IMR-90 (cell line): Measurements from ENCODE around the gene CMIP. TPM values are rescaled to one million over a fixed set of nuclear protein-coding genes. Genes with fewer than 3 reads are reported as not detected.

Experiments
- ATAC-seq: fragments of 200-7000 bp; cut with Tn5 transposase; 2 replicates; pipeline ENCODE4 v1.9.1; 2020; ENCODE audit warnings: low read depth, mild to moderate bottlenecking, moderate library complexity
- BruUV-seq: library from RNA; stranded (reverse); fragments of 400-500 nt; replicated peaks from 2 replicates; lab custom pipeline; 2021; lab: Mats Ljungman, UMichigan
- CTCF ChIA-PET: fragments of 300-600 bp; formaldehyde crosslinking; extraction: SDS; loops from one replicate; lab custom pipeline; 2021; ENCODE audit warnings: antibody characterized with exemption; lab: Yijun Ruan, JAX
- POLR2A ChIA-PET: fragments of 300-600 bp; sonication (Branson Sonifier 250); formaldehyde crosslinking; loops from one replicate; lab custom pipeline; 2022; ENCODE audit warnings: antibody characterized with exemption; ENCODE audit not compliant: unreplicated experiment; lab: Charles Lee
- DNase-seq: peaks from one replicate; pipeline ENCODE4 v3.0.0; 2013
- H2AFZ ChIP-seq: replicated peaks from 2 replicates; pipeline ENCODE3; 2013; ENCODE audit warnings: low read length, mild to moderate bottlenecking; ENCODE audit not compliant: poor library complexity
- H2AK5ac ChIP-seq: 2 replicates; pipeline ENCODE4 v1.6.1; 2013; ENCODE audit warnings: low read depth, low read length, inconsistent platforms
- H2AK9ac ChIP-seq: replicated peaks from 2 replicates; pipeline ENCODE3; 2013; ENCODE audit warnings: mild to moderate bottlenecking, low read depth, low read length, moderate library complexity; ENCODE audit not compliant: poor library complexity
- H2BK120ac ChIP-seq: 2 replicates; pipeline ENCODE4 v1.6.1; 2013; ENCODE audit warnings: low read depth, low read length, inconsistent platforms
- H2BK15ac ChIP-seq: 3 replicates; pipeline ENCODE4 v1.6.1; 2013; ENCODE audit warnings: low read depth, low read length, inconsistent platforms
- H2BK20ac ChIP-seq: 2 replicates; pipeline ENCODE4 v1.6.1; 2013; ENCODE audit warnings: low read depth, mild to moderate bottlenecking, inconsistent platforms, low read length, moderate library complexity
- H2BK5ac ChIP-seq: 2 replicates; pipeline ENCODE4 v1.6.1; 2013; ENCODE audit warnings: mild to moderate bottlenecking, low read depth, low read length, inconsistent platforms; ENCODE audit not compliant: poor library complexity, severe bottlenecking
- H3K14ac ChIP-seq: replicated peaks from 2 replicates; pipeline ENCODE4 v1.6.1; 2013; ENCODE audit warnings: low read depth, low read length, inconsistent platforms
- H3K18ac ChIP-seq: 2 replicates; pipeline ENCODE4 v1.6.1; 2013; ENCODE audit warnings: low read depth, low read length, control low read depth
- H3K23ac ChIP-seq: 2 replicates; pipeline ENCODE4 v1.6.1; 2013; ENCODE audit warnings: low read depth, low read length, inconsistent platforms
- H3K27ac ChIP-seq: 2 replicates; pipeline ENCODE4 v1.5.1; 2013; ENCODE audit warnings: mild to moderate bottlenecking, control low read depth, low read length; ENCODE audit not compliant: insufficient read depth
- H3K27me3 ChIP-seq: 2 replicates; pipeline ENCODE4 v1.6.1; 2013; ENCODE audit warnings: low read length; ENCODE audit not compliant: control insufficient read depth, insufficient read depth
- H3K36me3 ChIP-seq: 2 replicates; pipeline ENCODE4 v1.6.1; 2013; ENCODE audit warnings: low read length, mixed read lengths; ENCODE audit not compliant: control insufficient read depth, insufficient read depth
- H3K4ac ChIP-seq: 2 replicates; pipeline ENCODE4 v1.6.1; 2013; ENCODE audit warnings: low read depth, low read length, inconsistent platforms
- H3K4me1 ChIP-seq: 2 replicates; pipeline ENCODE4 v1.6.1; 2013; ENCODE audit warnings: low read length, mixed read lengths; ENCODE audit not compliant: control insufficient read depth, insufficient read depth
- H3K4me2 ChIP-seq: 2 replicates; pipeline ENCODE4 v1.6.1; 2013; ENCODE audit warnings: low read depth, mild to moderate bottlenecking, control low read depth, low read length, moderate library complexity
- H3K4me3 ChIP-seq: 2 replicates; pipeline ENCODE4 v1.5.1; 2013; ENCODE audit warnings: low read depth, mild to moderate bottlenecking, control low read depth, low read length, moderate library complexity; ENCODE audit not compliant: insufficient read depth
- H3K56ac ChIP-seq: 2 replicates; pipeline ENCODE4 v1.6.1; 2013; ENCODE audit warnings: low read length, inconsistent platforms; ENCODE audit not compliant: insufficient read depth; ENCODE audit errors: extremely low read depth
- H3K79me1 ChIP-seq, 2 experiments: 2 replicates each; pipeline ENCODE4 v1.6.1; 2013; ENCODE audit warnings: low read length in 2 of 2, inconsistent platforms in 1 of 2, low read depth in 1 of 2
- H3K9ac ChIP-seq: 2 replicates; pipeline ENCODE4 v1.6.1; 2013; ENCODE audit warnings: low read depth, low read length, control low read depth
- H3K9me1 ChIP-seq: 2 replicates; pipeline ENCODE4 v1.6.1; 2013; ENCODE audit warnings: low read length, inconsistent platforms; ENCODE audit not compliant: insufficient read depth
- H3K9me3 ChIP-seq: 2 replicates; pipeline ENCODE4 v1.6.1; 2013; ENCODE audit warnings: low read length; ENCODE audit not compliant: control insufficient read depth, insufficient read depth
- H4K20me1 ChIP-seq: 2 replicates; pipeline ENCODE4 v1.6.1; 2013; ENCODE audit warnings: low read length, inconsistent platforms; ENCODE audit not compliant: insufficient read depth
- H4K5ac ChIP-seq: 2 replicates; pipeline ENCODE4 v1.6.1; 2013; ENCODE audit warnings: mild to moderate bottlenecking, low read depth, low read length, control low read depth
- H4K8ac ChIP-seq, 2 experiments: 2 replicates each; pipeline ENCODE4 v1.6.1; 2013; ENCODE audit warnings: low read depth in 2 of 2, low read length in 2 of 2, control low read depth in 1 of 2, inconsistent platforms in 1 of 2
- H4K91ac ChIP-seq: 2 replicates; pipeline ENCODE4 v1.6.1; 2013; ENCODE audit warnings: low read depth, low read length, inconsistent platforms; ENCODE audit not compliant: insufficient read depth
- BHLHE40 ChIP-seq: fragments of 150-350 bp; IDR thresholded peaks from 2 replicates; pipeline ENCODE4 v1.6.1; 2016; ENCODE audit warnings: mild to moderate bottlenecking, low read depth, low read length
- CHD1 ChIP-seq: IDR thresholded peaks from 2 replicates; pipeline ENCODE4 v1.6.1; 2012; ENCODE audit warnings: low read depth, low read length, improper control_type of control experiment
- CTCF ChIP-seq: conservative IDR thresholded peaks from 2 replicates; pipeline ENCODE4 v1.5.1; 2012; ENCODE audit warnings: mild to moderate bottlenecking, low read depth, low read length, improper control_type of control experiment
- ELK1 ChIP-seq: fragments of 150-350 bp; IDR thresholded peaks from 2 replicates; pipeline ENCODE4 v1.6.1; 2016; ENCODE audit warnings: low read depth, mild to moderate bottlenecking, low read length, moderate library complexity, borderline replicate concordance
- FOS ChIP-seq: fragments of 150-350 bp; IDR thresholded peaks from 2 replicates; pipeline ENCODE4 v1.6.1; 2016; ENCODE audit warnings: low read depth, low read length
- MAFK ChIP-seq: IDR thresholded peaks from 2 replicates; pipeline ENCODE4 v1.6.1; 2012; ENCODE audit warnings: low read depth, low read length, improper control_type of control experiment
- MAZ ChIP-seq: IDR thresholded peaks from 2 replicates; pipeline ENCODE4 v1.6.1; 2012; ENCODE audit warnings: low read depth, mild to moderate bottlenecking, low read length, improper control_type of control experiment, moderate library complexity, borderline replicate concordance
- MXI1 ChIP-seq: IDR thresholded peaks from 2 replicates; pipeline ENCODE4 v1.6.1; 2012; ENCODE audit warnings: low read depth, mild to moderate bottlenecking, low read length, moderate library complexity, borderline replicate concordance
- NFE2L2 ChIP-seq: fragments of 150-350 bp; IDR thresholded peaks from 2 replicates; pipeline ENCODE4 v1.6.1; 2016; ENCODE audit warnings: low read depth, mild to moderate bottlenecking, low read length
- RAD21 ChIP-seq: IDR thresholded peaks from 2 replicates; pipeline ENCODE4 v1.6.1; 2012; ENCODE audit warnings: low read length, improper control_type of control experiment
- RCOR1 ChIP-seq: IDR thresholded peaks from 2 replicates; pipeline ENCODE4 v1.6.1; 2012; ENCODE audit warnings: mild to moderate bottlenecking, low read length, improper control_type of control experiment; ENCODE audit not compliant: insufficient replicate concordance
- SMC3 ChIP-seq: fragments of 150-350 bp; IDR thresholded peaks from 2 replicates; pipeline ENCODE4 v1.6.1; 2016; ENCODE audit warnings: low read depth, mild to moderate bottlenecking, antibody characterized with exemption, low read length, moderate library complexity
- USF2 ChIP-seq: fragments of 150-350 bp; IDR thresholded peaks from 2 replicates; pipeline ENCODE4 v1.6.1; 2017; ENCODE audit warnings: mild to moderate bottlenecking, antibody characterized with exemption, low read length, low read depth
- WGBS, 2 experiments: methylation state at CpG; one replicate each; pipeline versions ENCODE4 v1.1.5 to v1.1.7; 2013; ENCODE audit warnings: missing lambda C conversion rate in 2 of 2; ENCODE audit not compliant: insufficient read length in 1 of 2; ENCODE audit errors: extremely low coverage in 2 of 2; 5-methylcytosine and 5-hydroxymethylcytosine counted together
- dilution Hi-C: fragments of 300-500 bp; cut with HindIII; formaldehyde crosslinking; loops from one replicate; pipeline ENCODE4 v1.14.3; 2018; ENCODE audit warnings: low sequenced_read_pairs; ENCODE audit not compliant: unreplicated experiment
- in situ Hi-C: fragments of 300-500 bp; cut with MboI; formaldehyde crosslinking; loops from 3 replicates; pipeline ENCODE4 v1.14.3; 2019; ENCODE audit warnings: low sequenced_read_pairs, inconsistent platforms, mixed read lengths
- intact Hi-C: fragments of 100-400 bp; cut with micrococcal nuclease; formaldehyde crosslinking; loops from 2 replicates; pipeline ENCODE4 v1.10.0; 2022
- polyA plus RNA-seq, 3 experiments: library from polyadenylated mRNA; depleted of rRNA; stranded (reverse); fragments of >200 nt; gene quantifications; 2 replicates each; pipeline ENCODE4 v1.2.3, GENCODE V29; 2012; ENCODE audit warnings: low replicate concordance in 1 of 3
- total RNA-seq: library from RNA; depleted of rRNA; stranded (reverse); fragments of >200 nt; gene quantifications from 2 replicates; pipeline ENCODE4 v1.2.3, GENCODE V29; 2012

The CMIP gene
- total and polyA plus RNA-seq, 2 of the 4 experiments (the other 2 are of a cell fraction), result 3.2 to 11.6 TPM

GRCh38 chr16:81744911-81745310 lies 300.3 kb downstream of the CMIP start:
- Histone ChIP-seq H3K4me3 (no peak overlapping the region), H3K18ac (no peak overlapping the region), H3K27ac (no peak overlapping the region), H3K9me3 (no peaks in the 10 kb centered on the region), H2BK120ac (no peak overlapping the region), H3K23ac (no peak overlapping the region), H2AK5ac (no peak overlapping the region), H3K14ac (no peak overlapping the region), H2BK20ac (no peak overlapping the region), H3K9me1 (no peaks in the 10 kb centered on the region), H3K27me3 (peaks cover 11% of the 10 kb centered on the region), H2AFZ (peak overlapping the region; percentile 63), H3K4me1 (peaks cover 2% of the 10 kb centered on the region; the same call in 1 of the 2 replicates), H3K4ac (no peak overlapping the region), H2BK5ac (no peak overlapping the region), H3K36me3 (no peaks in the 10 kb centered on the region), H4K8ac (peak overlapping the region; percentile 98 to 100; a peak in 1 of 4 replicates), H4K5ac (peak overlapping the region; percentile 99; the same call in 1 of the 2 replicates), H2AK9ac (no peak overlapping the region), H2BK15ac (no peak overlapping the region), H4K91ac (no peak overlapping the region), H3K4me2 (no peak overlapping the region), H3K56ac (no peak overlapping the region), H3K79me1 (no peaks in the 10 kb centered on the region), H3K9ac (no peak overlapping the region), H4K20me1 (no peaks in the 10 kb centered on the region)
- no CpG with 5 or more reads among the region's 4 CpGs for WGBS, 2 experiments
- no peak for DNase-seq
- in situ Hi-C loops, result loop anchor here (25.0 kb wide), 2 partner anchors 708 to 1558 kb away; partner anchors contain the start of gene ATMIN
- ChIA-PET POLR2A (no interaction called here), CTCF (no interaction called here)
- no peak for ATAC-seq
- no TSS peak for BruUV-seq
- dilution Hi-C loops, result no loop called here
- intact Hi-C loops, result no loop called here
- TF ChIP-seq FOS, result no peak
- TF ChIP-seq SMC3, result no peak
- TF ChIP-seq CTCF, result no peak
- no peak for TF ChIP-seq MAFK
- TF ChIP-seq RAD21, result no peak
- no peak for TF ChIP-seq ELK1
- no peak for TF ChIP-seq RCOR1
- TF ChIP-seq CHD1, result no peak
- TF ChIP-seq BHLHE40, result no peak
- TF ChIP-seq MXI1, result no peak
- TF ChIP-seq NFE2L2, result no peak
- TF ChIP-seq MAZ, result no peak
- TF ChIP-seq USF2, result no peak
